ENCODE data around the gene ACAT2. TPM values are rescaled to one million over a fixed set of nuclear protein-coding genes. Genes with fewer than 3 reads are reported as not detected.
"Not testable (repeated sequence)": the region's sequence is repeated elsewhere in the genome, so short reads cannot be mapped to it uniquely, and the experiment has no call there.

The ACAT2 gene
- total RNA-seq, 4 donors from 2014 or later: 8.2 to 19.8 (median 13.8) TPM

GRCh38 chr6:159809149-159809548 is 47.3 kb downstream of the ACAT2 start:
- in situ Hi-C loops (cut with MboI; ENCODE audit: low pct_ligation_motif_present in 1 of 4, low pct_unique_long_range_greater_than_20kb in 1 of 4, low sequenced_read_pairs in 3 of 4) (no loop called here), intact Hi-C loops (cut with DNase I; ENCODE audit: low total_unique reads) (no loop called here)
- Histone ChIP-seq H3K27ac (no peak overlapping the region), H3K4me3 (no peak overlapping the region), H3K4me1 (peaks cover 0 to 9% (median 3%) of the 10 kb centered on the region in 4 donors), H3K9me3 (no peaks in the 10 kb centered on the region), H3K27me3 (no peaks in the 10 kb centered on the region), H3K36me3 (no peaks in the 10 kb centered on the region)
- DNase-seq: no peak
- WGBS, 2 donors (ENCODE audit: low coverage in 1 of 2): 89 to 100% methylated on average over 1 to 4 of the region's 4 CpGs
- TF ChIP-seq CTCF (IDR thresholded peaks at IDR 0.05) (no peak), EP300 (IDR thresholded peaks at IDR 0.05; ENCODE audit: low read depth) (no peak), POLR2AphosphoS5 (IDR thresholded peaks at IDR 0.05) (no peak), POLR2A (IDR thresholded peaks at IDR 0.05) (no peak)

GRCh38 chr6:159813781-159814180 is 51.9 kb downstream of the ACAT2 start:
- intact Hi-C loops (cut with DNase I; ENCODE audit: low total_unique reads) (no loop called here), in situ Hi-C loops (cut with MboI; ENCODE audit: low pct_ligation_motif_present in 1 of 4, low pct_unique_long_range_greater_than_20kb in 1 of 4, low sequenced_read_pairs in 3 of 4) (no loop called here)
- DNase-seq: no peak

GRCh38 chr6:159815410-159815809 is 53.6 kb downstream of the ACAT2 start:
- Histone ChIP-seq H3K4me1 (no peaks in the 10 kb centered on the region), H3K36me3 (no peaks in the 10 kb centered on the region), H3K27ac (no peak overlapping the region), H3K9me3 (no peaks in the 10 kb centered on the region), H3K27me3 (no peaks in the 10 kb centered on the region), H3K4me3 (no peak overlapping the region)
- WGBS, 2 donors (ENCODE audit: low coverage in 1 of 2): 85 to 90% methylated on average over 2 to 6 of the region's 6 CpGs
- in situ Hi-C loops (cut with MboI; ENCODE audit: low pct_ligation_motif_present in 1 of 4, low pct_unique_long_range_greater_than_20kb in 1 of 4, low sequenced_read_pairs in 3 of 4): no loop called here
- intact Hi-C loops (cut with DNase I; ENCODE audit: low total_unique reads): no loop called here
- DNase-seq: no peak
- TF ChIP-seq POLR2AphosphoS5 (IDR thresholded peaks at IDR 0.05) (no peak), CTCF (IDR thresholded peaks at IDR 0.05) (no peak), POLR2A (IDR thresholded peaks at IDR 0.05) (no peak), EP300 (IDR thresholded peaks at IDR 0.05; ENCODE audit: low read depth) (no peak)

More at GRCh38 chr6:159813781-159814180, 51.9 kb downstream of the ACAT2 start:
- H3K9me3 ChIP-seq: no peaks in the 10 kb centered on the region
- H3K27me3 ChIP-seq: no peaks in the 10 kb centered on the region
- H3K36me3 ChIP-seq: no peaks in the 10 kb centered on the region
- no peak overlapping the region for H3K27ac ChIP-seq
- WGBS, 2 donors (ENCODE audit: low coverage in 1 of 2): 88 to 100% methylated on average over 1 to 9 of the region's 9 CpGs
- no peak overlapping the region for H3K4me3 ChIP-seq
- H3K4me1 ChIP-seq: no peaks in the 10 kb centered on the region
- TF ChIP-seq CTCF (IDR thresholded peaks at IDR 0.05): no peak
- TF ChIP-seq POLR2A (IDR thresholded peaks at IDR 0.05): no peak
- no peak for TF ChIP-seq EP300 (IDR thresholded peaks at IDR 0.05; ENCODE audit: low read depth)
- TF ChIP-seq POLR2AphosphoS5 (IDR thresholded peaks at IDR 0.05): no peak

GRCh38 chr6:159816775-159817174 is 54.9 kb downstream of the ACAT2 start:
- H3K4me3 ChIP-seq; H3K9me3 ChIP-seq; H3K36me3 ChIP-seq; H3K4me1 ChIP-seq; intact Hi-C loops (cut with DNase I; ENCODE audit: low total_unique reads); H3K27me3 ChIP-seq; in situ Hi-C loops (cut with MboI; ENCODE audit: low pct_ligation_motif_present in 1 of 4, low pct_unique_long_range_greater_than_20kb in 1 of 4, low sequenced_read_pairs in 3 of 4); H3K27ac ChIP-seq; DNase-seq: not testable (repeated sequence)
- 46% methylated on average over 3 of the region's 3 CpGs; no CpG with 5 or more reads in 1 of the 2 donors for WGBS, 2 donors (ENCODE audit: low coverage in 1 of 2)
